ENCODE data around the gene STRIP1. TPM values are rescaled to one million over a fixed set of nuclear protein-coding genes. Genes with fewer than 3 reads are reported as not detected.
A peak's percentile ranks its signal among the peaks of the same experiment; 100 is the strongest.

Gene STRIP1
- total RNA-seq (10 to 100 TPM; 73.3 TPM), polyA plus RNA-seq (10 to 100 TPM; 16.5 to 30.2 TPM)

DNA sequence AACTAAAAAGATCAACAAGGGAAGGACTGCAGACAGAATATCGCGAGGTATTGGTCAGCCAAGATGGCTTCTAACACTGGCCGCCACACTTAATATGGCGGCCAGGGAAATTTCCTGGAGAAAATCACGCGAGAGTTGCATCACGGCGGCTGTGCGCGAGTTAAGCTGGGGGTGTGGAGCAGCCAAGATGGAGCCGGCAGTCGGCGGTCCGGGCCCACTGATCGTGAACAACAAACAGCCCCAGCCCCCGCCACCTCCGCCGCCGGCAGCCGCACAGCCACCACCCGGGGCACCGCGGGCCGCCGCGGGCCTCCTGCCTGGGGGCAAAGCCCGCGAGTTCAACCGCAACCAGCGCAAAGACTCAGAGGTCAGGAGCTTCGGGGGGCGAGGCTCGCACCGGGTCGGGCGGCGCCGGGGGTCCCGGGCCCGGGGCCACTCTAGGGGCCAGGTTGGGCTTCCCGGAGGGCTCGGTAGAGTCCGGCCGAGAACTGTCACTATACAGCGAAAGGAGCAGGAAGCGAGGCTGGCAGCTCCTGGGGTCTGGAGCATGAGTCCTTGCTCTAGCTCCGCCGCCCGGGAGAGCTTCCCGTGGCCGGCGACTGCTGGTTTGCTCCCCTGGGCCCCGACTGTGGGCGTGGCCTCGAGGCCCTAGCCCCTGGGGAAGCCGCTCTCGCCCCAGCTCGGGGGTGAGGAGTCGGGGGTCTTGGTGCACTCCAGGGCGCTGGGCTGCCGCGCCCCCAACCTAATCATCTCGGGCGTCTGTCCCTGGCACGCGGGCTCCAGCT lies at the start of gene STRIP1:
Gene STRIP1, plus strand, starts transcription at position 174 of the 785 bp plus-strand sequence. Its CDS starts 14 bp downstream, at position 188.
- peaks cover 20% of the 10 kb centered on the region for H3K36me3 ChIP-seq (ENCODE audit: insufficient read depth, low read length)
- no peaks in the 10 kb centered on the region for H3K27me3 ChIP-seq (ENCODE audit: insufficient read depth, low read length)
- H3K4me1 ChIP-seq (ENCODE audit: insufficient read depth, low read length): peaks cover 44% of the 10 kb centered on the region
- H3K4me3 Mint-ChIP-seq: peak within 1 kb of the TSS; percentile 93 to 98 (median 97)
- H3K9me3 Mint-ChIP-seq: peaks cover 0 to 6% (median 0%) of the 10 kb centered on the region in 8 donors
- H3K27me3 Mint-ChIP-seq: no peaks in the 10 kb centered on the region
- H3K27ac ChIP-seq (ENCODE audit: low read depth, low read length): peak within 1 kb of the TSS; percentile 97
- CTCF ChIA-PET (ENCODE audit: partially characterized antibody): interaction anchor here (1.2 to 9.3 kb wide), 5 partner anchors 14 to 305 kb away, joined by 3 to 120 read pairs (median 5); partner anchors contain the start of genes AHCYL1 and RBM15
- H3K36me3 Mint-ChIP-seq: peaks cover 13 to 37% of the 10 kb centered on the region in 2 donors
- intact Hi-C loops (cut with micrococcal nuclease): loop anchor here (1.0 to 5.0 kb wide), 8 partner anchors 50 to 928 kb away; partner anchors contain the start of genes AHCYL1, ATXN7L2, LAMTOR5 and LRIF1
- H3K9me3 ChIP-seq (ENCODE audit: control insufficient read depth in 1 of 2, low read length in 2 of 2): no peaks in the 10 kb centered on the region
- peak; percentile 93 to 95 (median 95) for DNase-seq
- POLR2A ChIA-PET (ENCODE audit: partially characterized antibody): interaction anchor here (0.7 to 2.7 kb wide), 33 partner anchors 9 to 1343 kb away, joined by 3 to 33 read pairs (median 4); partner anchors contain the start of genes AHCYL1, ATXN7L2, CYB561D1 and GNAI3
- peaks cover 34 to 66% (median 48%) of the 10 kb centered on the region in 4 donors for H3K4me1 Mint-ChIP-seq
- H3K4me3 ChIP-seq (ENCODE audit: low read length in 2 of 2): peak within 1 kb of the TSS; percentile 74 to 80
- peak within 1 kb of the TSS; percentile 83 to 98 (median 95) for H3K27ac Mint-ChIP-seq

GRCh38 chr1:109985247-109986053 lies 49.0 kb upstream of the STRIP1 start:
- Histone ChIP-seq H3K27ac (ENCODE audit: low read depth, low read length) (peak overlapping the region; percentile 82), H3K4me1 (ENCODE audit: insufficient read depth, low read length) (peaks cover 31% of the 10 kb centered on the region), H3K4me3 (ENCODE audit: low read length in 2 of 2) (peak overlapping the region; percentile 58 to 75), H3K36me3 (ENCODE audit: insufficient read depth, low read length) (peaks cover 6% of the 10 kb centered on the region), H3K27me3 (ENCODE audit: insufficient read depth, low read length) (no peaks in the 10 kb centered on the region), H3K9me3 (ENCODE audit: control insufficient read depth in 1 of 2, low read length in 2 of 2) (no peaks in the 10 kb centered on the region)
- CTCF ChIA-PET (ENCODE audit: partially characterized antibody): interaction anchor here (0.7 to 15.4 kb wide), 44 partner anchors 8 to 558 kb away, joined by 3 to 864 read pairs (median 6); partner anchors contain the start of genes ATXN7L2, GNAI3, GSTM3 and GSTM4
- H3K27ac Mint-ChIP-seq: peak overlapping the region; percentile 96 to 99 (median 99)
- no peaks in the 10 kb centered on the region for H3K27me3 Mint-ChIP-seq
- peak overlapping the region; percentile 97 to 100 (median 99) for H3K4me3 Mint-ChIP-seq
- peak in 2 of 5 donors; percentile 4 to 11 for DNase-seq
- H3K36me3 Mint-ChIP-seq: peaks cover 2 to 12% of the 10 kb centered on the region in 2 donors
- intact Hi-C loops (cut with micrococcal nuclease): loop anchor here (2.0 kb wide), 1 partner anchor 79 kb away; no protein-coding TSS in a partner anchor
- H3K9me3 Mint-ChIP-seq: no peaks in the 10 kb centered on the region
- peaks cover 27 to 48% (median 35%) of the 10 kb centered on the region in 4 donors for H3K4me1 Mint-ChIP-seq
- POLR2A ChIA-PET (ENCODE audit: partially characterized antibody): interaction anchor here (0.7 to 3.2 kb wide), 29 partner anchors 8 to 560 kb away, joined by 3 to 86 read pairs (median 5); partner anchors contain the start of genes AMPD2, ATXN7L2, GNAI3 and GNAT2

DNA sequence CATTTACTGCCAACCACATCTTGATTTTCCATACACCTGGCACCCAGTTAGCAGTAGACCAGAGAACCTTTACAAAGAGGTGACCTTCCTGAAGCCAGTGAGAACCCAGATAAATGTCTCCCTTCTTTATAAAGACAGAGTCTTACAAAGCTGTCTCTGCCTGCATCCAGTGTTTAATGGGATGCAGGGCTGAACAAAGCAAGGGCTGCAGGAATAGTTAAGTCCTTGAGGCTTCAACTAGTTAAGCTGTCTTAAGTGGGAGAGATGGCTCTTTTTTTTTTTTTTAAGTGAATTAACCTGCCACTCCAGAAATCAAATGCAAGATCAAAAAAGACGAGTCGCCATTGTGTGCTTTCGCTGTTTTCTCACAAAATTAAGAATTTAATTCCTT lies 48.4 kb upstream of the STRIP1 start:
- H3K4me3 Mint-ChIP-seq: peak overlapping the region; percentile 97 to 100 (median 99)
- Histone ChIP-seq H3K27me3 (ENCODE audit: insufficient read depth, low read length) (no peaks in the 10 kb centered on the region), H3K36me3 (ENCODE audit: insufficient read depth, low read length) (peaks cover 6% of the 10 kb centered on the region), H3K9me3 (ENCODE audit: control insufficient read depth in 1 of 2, low read length in 2 of 2) (no peaks in the 10 kb centered on the region), H3K4me3 (ENCODE audit: low read length in 2 of 2) (peak overlapping the region in 1 of 2 donors; percentile 58), H3K27ac (ENCODE audit: low read depth, low read length) (peak overlapping the region; percentile 82), H3K4me1 (ENCODE audit: insufficient read depth, low read length) (peaks cover 31% of the 10 kb centered on the region)
- peaks cover 28 to 48% (median 35%) of the 10 kb centered on the region in 4 donors for H3K4me1 Mint-ChIP-seq
- H3K27ac Mint-ChIP-seq: peak overlapping the region in 6 of 7 donors; percentile 35 to 99 (median 99)
- no peaks in the 10 kb centered on the region for H3K9me3 Mint-ChIP-seq
- no peaks in the 10 kb centered on the region for H3K27me3 Mint-ChIP-seq
- intact Hi-C loops (cut with micrococcal nuclease): no loop called here
- POLR2A ChIA-PET (ENCODE audit: partially characterized antibody): interaction anchor here (0.8 to 3.2 kb wide), 9 partner anchors 48 to 440 kb away, joined by 3 to 86 read pairs (median 7); partner anchors contain the start of genes AMPD2, GNAI3, GNAT2 and STRIP1
- peaks cover 2 to 15% of the 10 kb centered on the region in 2 donors for H3K36me3 Mint-ChIP-seq
- no peak for DNase-seq
- CTCF ChIA-PET (ENCODE audit: partially characterized antibody): interaction anchor here (1.2 to 15.4 kb wide), 8 partner anchors 12 to 440 kb away, joined by 3 to 864 read pairs (median 28); partner anchors contain the start of genes GNAI3 and GSTM4

- H3K4me1 Mint-ChIP-seq: peaks cover 30 to 52% (median 41%) of the 10 kb centered on the region in 4 donors
- Histone ChIP-seq H3K4me1 (ENCODE audit: insufficient read depth, low read length) (peaks cover 31% of the 10 kb centered on the region), H3K9me3 (ENCODE audit: control insufficient read depth in 1 of 2, low read length in 2 of 2) (no peaks in the 10 kb centered on the region), H3K4me3 (ENCODE audit: low read length in 2 of 2) (no peak overlapping the region), H3K27me3 (ENCODE audit: insufficient read depth, low read length) (no peaks in the 10 kb centered on the region), H3K27ac (ENCODE audit: low read depth, low read length) (no peak overlapping the region), H3K36me3 (ENCODE audit: insufficient read depth, low read length) (peaks cover 6% of the 10 kb centered on the region)
- H3K27me3 Mint-ChIP-seq: no peaks in the 10 kb centered on the region
- no peaks in the 10 kb centered on the region for H3K9me3 Mint-ChIP-seq
- intact Hi-C loops (cut with micrococcal nuclease): no loop called here
- no peak overlapping the region for H3K4me3 Mint-ChIP-seq
- CTCF ChIA-PET (ENCODE audit: partially characterized antibody): interaction anchor here (1.2 to 15.4 kb wide), 2 partner anchors 207 to 342 kb away, joined by 3 to 864 read pairs; no protein-coding TSS in a partner anchor
- no peak for DNase-seq
- H3K36me3 Mint-ChIP-seq: peaks cover 7 to 16% of the 10 kb centered on the region in 2 donors
- H3K27ac Mint-ChIP-seq: no peak overlapping the region
- POLR2A ChIA-PET (ENCODE audit: partially characterized antibody): no interaction called here
Measured at GRCh38 chr1:109988349-109988914, 46.0 kb upstream of the STRIP1 start.

GRCh38 chr1:109989506-109990301 lies 44.7 kb upstream of the STRIP1 start:
- POLR2A ChIA-PET (ENCODE audit: partially characterized antibody): no interaction called here
- Mint-ChIP-seq H3K27ac (no peak overlapping the region), H3K27me3 (no peaks in the 10 kb centered on the region), H3K4me1 (peaks cover 29 to 50% (median 39%) of the 10 kb centered on the region in 4 donors), H3K9me3 (no peaks in the 10 kb centered on the region), H3K36me3 (peaks cover 7 to 13% of the 10 kb centered on the region in 2 donors), H3K4me3 (no peak overlapping the region)
- Histone ChIP-seq H3K36me3 (ENCODE audit: insufficient read depth, low read length) (peaks cover 6% of the 10 kb centered on the region), H3K27ac (ENCODE audit: low read depth, low read length) (no peak overlapping the region), H3K4me1 (ENCODE audit: insufficient read depth, low read length) (peaks cover 26% of the 10 kb centered on the region), H3K9me3 (ENCODE audit: control insufficient read depth in 1 of 2, low read length in 2 of 2) (no peaks in the 10 kb centered on the region), H3K27me3 (ENCODE audit: insufficient read depth, low read length) (no peaks in the 10 kb centered on the region), H3K4me3 (ENCODE audit: low read length in 2 of 2) (no peak overlapping the region)
- CTCF ChIA-PET (ENCODE audit: partially characterized antibody): interaction anchor here (1.0 to 15.4 kb wide), 5 partner anchors 208 to 350 kb away, joined by 3 to 864 read pairs (median 3); no protein-coding TSS in a partner anchor
- intact Hi-C loops (cut with micrococcal nuclease): no loop called here
- DNase-seq: no peak

DNA sequence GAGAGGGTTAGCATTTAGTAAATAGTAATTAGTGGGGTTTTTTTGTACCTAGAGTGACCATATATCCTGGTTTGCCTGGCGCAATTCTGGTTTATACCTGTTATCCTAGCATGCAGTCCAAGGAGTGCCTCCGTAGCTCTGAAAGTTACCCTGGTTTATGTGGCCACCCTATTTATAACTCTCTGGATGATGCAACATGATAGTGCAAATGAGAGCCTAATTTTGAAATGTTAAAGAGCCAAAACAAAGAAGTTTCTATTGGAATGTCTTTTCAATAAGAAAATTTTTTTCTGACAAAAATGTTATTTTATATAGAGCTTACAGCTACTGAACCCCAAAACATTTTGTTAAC lies 44.1 kb upstream of the STRIP1 start:
- intact Hi-C loops (cut with micrococcal nuclease): no loop called here
- Mint-ChIP-seq H3K36me3 (peaks cover 7 to 15% of the 10 kb centered on the region in 2 donors), H3K27ac (no peak overlapping the region), H3K4me1 (peaks cover 29 to 47% (median 38%) of the 10 kb centered on the region in 4 donors), H3K4me3 (no peak overlapping the region), H3K9me3 (no peaks in the 10 kb centered on the region), H3K27me3 (no peaks in the 10 kb centered on the region)
- no peak overlapping the region for H3K4me3 ChIP-seq (ENCODE audit: low read length in 2 of 2)
- DNase-seq: no peak
- H3K9me3 ChIP-seq (ENCODE audit: control insufficient read depth in 1 of 2, low read length in 2 of 2): no peaks in the 10 kb centered on the region
- CTCF ChIA-PET (ENCODE audit: partially characterized antibody): interaction anchor here (1.0 to 1.2 kb wide), 3 partner anchors 213 to 350 kb away, joined by 3 read pairs; no protein-coding TSS in a partner anchor
- H3K36me3 ChIP-seq (ENCODE audit: insufficient read depth, low read length): peaks cover 6% of the 10 kb centered on the region
- H3K27me3 ChIP-seq (ENCODE audit: insufficient read depth, low read length): no peaks in the 10 kb centered on the region
- H3K27ac ChIP-seq (ENCODE audit: low read depth, low read length): no peak overlapping the region
- POLR2A ChIA-PET (ENCODE audit: partially characterized antibody): no interaction called here
- peaks cover 24% of the 10 kb centered on the region for H3K4me1 ChIP-seq (ENCODE audit: insufficient read depth, low read length)

Data from CD4-positive, alpha-beta memory T cell (primary cell).